ENCODE data around the gene CHRM2.
A peak's percentile ranks its signal among the peaks of the same experiment; 100 is the strongest.

CHRM2 gene

DNA sequence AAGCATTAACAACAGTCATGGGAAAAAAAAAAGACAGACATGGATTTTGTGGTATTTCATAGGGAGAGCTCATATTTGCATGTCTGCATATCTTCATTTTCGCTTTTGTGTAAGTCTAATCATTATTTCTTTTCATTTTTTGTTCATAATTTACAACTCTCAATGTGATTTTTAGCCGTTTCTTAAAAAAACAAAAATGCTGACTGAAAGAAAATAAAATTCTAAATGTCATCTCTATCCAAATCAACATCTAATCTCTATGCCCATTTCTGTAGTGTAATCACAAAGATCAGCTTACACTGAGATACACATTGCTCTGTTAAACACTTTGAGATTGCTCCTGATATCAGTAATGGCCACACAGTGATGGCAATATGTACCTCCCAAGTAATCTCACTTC lies 29.2 kb downstream of the CHRM2 start:
- no peak for DNase-seq

DNA sequence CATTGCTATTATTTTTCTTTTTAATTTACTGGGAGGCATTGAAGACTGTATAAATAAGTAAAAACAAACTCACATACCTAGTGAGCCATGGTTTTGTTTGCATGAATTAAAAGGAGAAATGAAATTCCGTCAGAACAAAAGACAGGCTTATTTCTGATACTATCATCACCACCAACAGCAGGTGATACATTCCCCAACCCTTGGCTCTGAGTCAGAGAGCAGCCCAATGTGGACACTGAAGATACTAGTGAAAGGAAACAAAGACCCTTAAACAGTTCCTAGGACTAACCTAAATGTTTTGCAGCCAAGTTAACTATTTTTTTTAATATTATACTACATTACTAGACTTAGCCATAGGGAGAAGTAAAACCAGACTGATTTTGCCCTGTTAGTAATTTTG lies 31.6 kb downstream of the CHRM2 start:
- no peak for DNase-seq

DNA sequence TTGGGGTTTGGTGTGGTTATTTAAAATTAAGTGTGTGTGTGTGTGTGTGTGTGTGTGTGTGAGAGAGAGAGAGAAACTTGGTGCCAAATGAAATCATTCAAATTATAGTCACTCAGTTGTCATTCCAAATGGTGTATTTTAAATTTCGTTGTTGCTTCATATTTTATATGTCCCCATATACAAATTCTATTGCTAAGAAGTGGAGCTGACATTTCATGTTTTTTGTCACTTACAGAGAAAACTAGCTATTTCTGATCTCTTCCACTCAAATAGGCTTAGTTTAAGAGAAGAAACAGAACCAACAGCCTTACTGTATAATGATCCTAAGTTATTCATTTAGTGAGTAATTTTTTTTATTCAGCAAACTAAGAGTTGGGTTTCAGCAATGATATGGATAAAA lies 42.3 kb downstream of the CHRM2 start:
- no peak for DNase-seq

DNA sequence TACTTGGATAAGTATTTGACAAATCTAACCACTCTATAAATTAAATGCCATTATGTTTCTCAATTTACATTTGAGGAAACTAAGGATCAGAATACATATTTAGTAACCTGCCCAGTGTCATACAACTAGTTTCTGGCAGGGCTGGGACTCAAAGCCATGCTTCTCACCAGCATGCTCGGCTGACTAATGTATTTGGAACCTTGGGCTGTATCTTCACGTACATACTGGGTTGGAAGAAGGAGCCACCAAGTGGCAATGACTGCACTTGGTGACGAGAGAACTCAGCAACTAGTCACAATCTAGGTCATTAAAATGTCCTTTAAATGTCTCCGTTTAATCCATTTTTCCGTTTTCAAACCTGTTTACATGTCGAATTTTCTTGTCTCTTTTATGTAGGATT lies 42.9 kb downstream of the CHRM2 start:
- DNase-seq, result no peak

DNA sequence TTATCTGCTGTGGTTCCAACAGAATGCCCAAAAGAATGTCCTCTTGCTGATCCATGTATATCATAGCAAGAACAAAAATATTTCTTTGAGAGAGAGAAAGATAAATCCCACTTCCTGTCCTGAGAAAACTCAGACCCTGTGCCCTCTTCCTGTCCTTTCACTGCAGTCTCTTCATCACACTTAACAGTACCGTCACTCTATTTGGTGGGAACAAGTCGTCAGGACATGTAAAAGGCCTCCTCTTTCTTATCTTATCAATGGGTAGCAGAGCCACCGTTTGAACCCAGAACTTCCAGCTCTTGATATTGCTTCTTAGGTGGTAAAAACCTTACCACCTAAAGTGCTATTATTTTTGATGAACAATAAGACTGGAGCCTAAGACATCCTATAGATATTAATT lies 43.9 kb downstream of the CHRM2 start:
- no peak for DNase-seq

DNA sequence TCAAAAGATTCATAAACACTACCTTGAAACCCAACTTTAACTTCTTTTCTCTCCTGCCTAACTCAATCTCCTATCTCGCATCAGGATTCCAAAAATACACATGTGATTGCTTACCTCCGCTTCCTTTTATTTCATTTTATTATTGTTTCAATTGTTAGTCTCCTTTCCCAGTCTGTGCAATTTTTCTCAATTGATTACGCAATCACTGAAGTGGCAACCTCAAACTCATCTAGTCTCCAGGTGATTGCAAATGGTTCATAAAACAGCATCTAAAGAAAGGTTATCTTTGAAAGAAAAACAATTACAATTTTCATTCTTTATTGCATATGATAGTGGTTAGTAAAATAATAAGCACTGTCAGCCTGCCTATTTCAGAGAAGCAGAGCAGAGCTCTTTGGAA lies 45.6 kb downstream of the CHRM2 start:
- DNase-seq, result no peak

DNA sequence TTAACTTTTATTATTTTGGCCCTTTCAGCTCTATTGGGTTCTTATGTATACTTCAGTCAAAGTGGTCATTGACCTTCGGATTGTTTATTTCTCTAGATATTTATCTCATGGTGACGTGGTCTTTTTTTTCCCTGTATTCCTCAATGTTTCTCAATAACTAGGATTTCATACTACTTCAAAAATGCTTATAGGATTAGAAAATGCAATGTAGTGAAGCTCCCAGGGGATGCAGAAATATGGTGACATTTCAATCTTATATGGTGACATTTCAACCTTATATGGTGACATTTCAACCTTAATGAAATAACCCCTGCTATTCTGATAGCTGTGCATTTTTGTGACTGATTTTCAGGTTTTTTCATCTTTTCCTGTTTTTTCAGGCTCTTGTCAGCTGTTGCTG lies 51.4 kb downstream of the CHRM2 start:
- DNase-seq, result no peak

DNA sequence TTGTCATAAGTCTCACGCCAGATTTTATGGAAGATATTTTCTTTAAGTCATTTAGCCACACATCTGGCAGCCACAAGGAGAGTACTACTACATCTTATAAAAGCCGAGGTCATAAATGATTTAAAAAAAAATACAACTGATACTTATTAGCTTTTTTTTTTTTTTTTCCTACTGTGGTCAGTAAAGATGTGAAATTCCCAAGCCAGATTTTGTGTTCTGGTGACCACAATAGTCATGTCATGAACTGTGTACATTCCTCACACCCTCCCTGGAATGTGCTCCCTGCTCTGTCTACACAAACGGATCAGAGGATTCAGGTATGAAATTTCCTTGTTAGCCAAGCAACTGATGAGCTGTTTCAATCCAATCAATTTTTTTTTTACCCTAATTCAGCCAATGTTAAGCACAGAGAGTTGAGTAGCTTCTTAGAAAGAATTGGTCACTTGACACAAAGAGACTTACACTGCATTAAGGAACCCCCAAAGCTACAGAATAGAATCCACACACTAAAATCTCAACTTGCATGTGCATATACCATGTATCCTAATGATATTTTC lies 54.7 kb downstream of the CHRM2 start:
- DNase-seq, result no peak

DNA sequence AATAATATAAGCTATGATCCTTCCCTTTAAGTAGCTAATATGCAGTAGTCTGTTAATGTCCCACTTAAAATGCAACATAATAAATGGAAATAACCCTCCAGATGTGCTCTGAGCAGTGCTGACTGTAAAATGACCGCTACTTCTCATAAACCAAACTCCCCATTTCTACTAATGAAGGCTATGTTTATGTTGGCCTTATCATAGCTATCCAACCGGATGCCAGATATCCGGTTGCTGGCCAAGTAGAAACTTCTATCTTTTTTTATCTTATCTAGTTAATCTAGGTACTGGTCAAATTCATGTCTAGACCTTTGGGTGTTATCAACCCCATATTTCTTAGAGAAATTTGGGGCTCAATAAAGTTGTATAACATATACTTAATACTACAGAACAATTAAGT lies 56.6 kb downstream of the CHRM2 start:
- DNase-seq, result peak; percentile 69

DNA sequence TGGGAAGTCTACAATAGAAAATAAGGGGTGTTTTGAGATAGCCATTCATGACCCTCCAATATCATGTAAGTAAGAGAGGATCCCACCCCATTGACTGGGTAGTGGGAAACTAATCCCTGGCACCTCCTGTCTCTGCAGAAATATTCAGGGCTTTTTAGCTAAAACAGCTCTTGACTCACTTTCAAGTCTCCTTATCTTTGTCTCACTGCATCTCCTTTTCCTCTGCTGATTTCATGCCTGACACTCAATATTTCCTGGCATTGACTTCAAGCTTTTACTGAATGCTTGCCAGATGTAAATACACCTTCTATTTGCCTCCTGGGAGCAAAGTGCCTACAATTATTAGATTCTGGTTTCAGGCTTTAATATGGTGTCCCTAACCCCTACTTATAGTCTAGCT lies 57.1 kb downstream of the CHRM2 start:
- peak; percentile 46 for DNase-seq

DNA sequence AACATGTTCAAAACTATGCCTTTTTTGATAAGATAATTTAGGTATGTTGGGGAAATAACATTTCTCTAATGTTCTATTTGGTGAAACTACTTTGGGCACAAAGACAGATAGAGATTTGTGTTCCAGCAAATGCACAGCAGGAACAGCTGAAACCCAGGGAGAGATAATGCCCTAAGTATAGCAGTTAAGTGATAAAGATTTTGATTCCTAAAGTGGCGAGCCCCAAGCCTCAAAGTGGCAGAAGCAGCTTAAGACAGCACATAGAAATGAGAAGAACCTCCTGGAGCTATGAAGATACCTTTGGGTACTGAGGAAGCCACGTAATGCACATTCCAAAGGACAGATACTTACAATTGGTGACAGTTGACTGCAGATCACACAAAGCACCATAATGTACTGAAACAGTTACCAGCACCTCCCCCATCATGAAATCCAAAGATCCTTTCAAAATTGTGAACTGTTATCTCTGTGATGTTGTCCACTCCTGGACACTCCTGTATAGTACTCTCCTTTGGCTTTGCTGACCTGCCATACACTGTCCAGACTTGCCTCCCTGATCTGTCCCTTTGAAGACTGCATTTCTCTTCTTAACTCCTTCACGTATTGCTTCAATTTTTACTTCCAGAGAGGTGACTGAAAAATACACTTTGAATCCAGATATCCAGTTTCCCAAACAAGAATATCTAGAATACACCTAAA lies 62.9 kb downstream of the CHRM2 start:
- no peak for DNase-seq

DNA sequence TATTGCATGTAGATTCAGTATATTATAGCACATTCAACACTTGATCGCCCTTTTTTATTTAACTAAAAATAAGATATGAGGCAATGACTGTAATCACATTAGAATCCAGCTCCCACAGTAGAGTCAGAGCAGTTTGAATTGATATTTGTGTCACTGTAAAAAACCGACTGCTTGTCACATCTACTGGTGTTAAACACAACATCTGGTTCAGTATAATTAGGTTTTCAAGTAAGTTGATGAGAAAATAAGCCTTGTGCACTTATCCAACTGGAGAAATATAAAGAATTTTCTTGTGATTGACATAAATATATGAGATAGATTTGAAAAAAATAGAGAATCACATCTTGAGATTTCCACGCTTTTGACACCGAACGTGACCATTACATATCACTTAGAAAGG lies 69.0 kb downstream of the CHRM2 start:
- no peak for DNase-seq

DNA sequence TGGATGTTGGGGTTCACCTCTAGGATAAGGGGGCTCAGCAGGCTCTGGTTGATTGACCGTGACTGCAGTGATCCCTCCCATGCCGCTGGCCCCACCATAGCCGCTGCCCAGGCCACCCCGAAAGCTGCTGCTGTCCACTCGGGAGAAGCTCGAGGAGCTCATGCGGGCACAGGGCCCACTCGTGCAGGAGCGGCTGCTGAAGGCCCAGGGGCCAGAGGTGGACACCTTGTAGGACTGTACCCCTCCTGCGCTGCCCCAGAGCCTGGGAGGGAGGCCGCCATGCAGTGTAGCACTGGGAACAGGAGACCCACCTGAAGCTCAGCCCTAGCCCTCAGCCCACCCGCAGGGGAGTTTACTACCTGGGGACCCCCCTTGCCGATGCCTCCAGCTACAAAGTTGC lies 70.0 kb downstream of the CHRM2 start:
- DNase-seq, result no peak

DNA sequence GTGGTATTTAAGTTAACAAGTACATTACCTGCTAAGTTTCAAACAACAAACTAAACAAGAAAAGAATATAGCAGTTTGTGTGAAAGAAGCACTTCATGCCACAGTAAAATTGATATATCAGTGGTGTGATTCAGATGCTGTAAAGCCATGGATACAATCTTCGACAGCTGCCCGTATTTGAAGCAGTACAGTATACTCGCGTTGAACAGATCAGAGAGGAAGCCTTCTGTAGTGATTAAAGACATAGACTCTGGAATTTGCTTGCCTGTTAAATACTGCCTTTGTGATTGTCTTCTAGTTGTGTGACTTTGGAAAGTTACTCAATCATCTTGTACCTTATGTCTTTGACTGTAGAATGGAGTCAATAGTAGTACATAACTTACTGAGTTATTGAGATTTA lies 71.7 kb downstream of the CHRM2 start:
- no peak for DNase-seq

DNA sequence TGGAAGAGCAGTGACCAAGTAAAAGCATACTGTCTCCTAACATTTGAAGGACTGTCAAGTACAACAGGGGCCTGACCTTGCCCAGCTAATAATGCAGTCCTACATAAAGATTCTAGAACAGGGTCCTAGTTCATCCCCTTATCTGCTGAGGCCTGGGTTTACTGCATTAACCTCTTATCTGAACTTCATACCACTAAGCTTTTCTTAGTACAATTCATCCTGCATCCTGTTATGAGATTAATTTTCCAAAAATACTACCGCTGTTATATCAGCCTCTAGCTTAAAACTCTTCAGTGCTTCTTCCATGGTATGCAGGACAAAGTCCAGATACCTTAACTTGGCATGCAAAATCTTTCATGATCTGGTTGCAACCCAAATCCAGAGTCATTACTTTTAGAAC lies 72.5 kb downstream of the CHRM2 start:
- DNase-seq, result no peak

DNA sequence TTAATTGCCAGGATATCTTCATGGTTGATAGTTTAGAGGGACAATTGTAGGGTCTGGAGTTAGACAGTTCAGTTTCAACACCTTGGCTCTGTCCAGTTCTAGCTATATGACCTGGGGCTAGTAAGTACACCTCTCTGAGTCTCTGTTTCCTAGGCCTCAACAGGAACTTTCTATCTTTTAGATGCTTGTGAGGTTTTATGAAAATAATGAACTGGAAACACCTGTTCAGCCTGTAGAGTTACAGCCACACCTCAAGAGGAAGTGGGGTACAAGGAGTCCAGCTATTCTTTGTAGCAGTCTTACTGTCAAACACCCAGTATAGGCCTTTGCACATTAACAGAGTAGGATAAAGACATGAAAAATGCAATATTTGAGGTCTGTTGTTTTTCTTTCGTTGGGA lies 73.4 kb downstream of the CHRM2 start:
- DNase-seq, result no peak

DNA sequence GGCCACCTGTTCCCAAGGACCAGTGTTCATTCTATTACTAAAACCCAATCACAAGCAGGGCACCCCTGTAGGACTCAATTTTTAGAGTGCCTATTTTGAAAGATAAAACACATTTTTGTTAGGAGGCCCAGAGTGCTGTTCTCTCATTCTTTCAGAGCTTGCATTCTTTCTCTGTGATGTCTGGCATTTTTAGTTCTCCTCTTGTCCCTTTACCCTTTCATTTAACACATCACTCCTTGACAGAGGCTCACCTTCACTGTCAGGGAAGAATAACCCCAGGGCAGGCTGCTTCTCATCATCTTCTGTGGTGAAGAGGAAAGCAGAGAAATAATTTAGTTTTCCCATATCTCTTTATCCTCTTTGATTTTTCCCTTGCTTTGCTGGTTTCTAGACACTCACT lies 73.9 kb downstream of the CHRM2 start:
- DNase-seq, result no peak

DNA sequence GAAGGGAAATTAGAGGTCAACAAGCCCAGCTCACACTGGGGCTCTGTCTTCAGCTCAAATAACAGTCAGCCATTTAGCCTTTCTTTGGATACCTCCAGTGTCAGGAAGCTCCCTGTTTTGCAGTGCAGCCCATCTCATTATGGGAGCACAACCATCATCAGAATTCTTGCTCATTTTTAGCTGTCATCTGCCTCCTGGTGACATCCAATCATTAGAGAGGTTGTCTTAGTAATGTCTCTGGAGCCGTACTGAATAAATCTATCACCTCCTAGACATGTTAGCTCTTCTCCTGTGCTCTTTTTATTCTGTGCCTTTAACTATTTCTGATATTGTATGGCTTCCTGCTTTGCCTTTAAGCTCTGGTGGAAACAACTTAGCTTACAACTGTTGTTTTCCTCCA lies 74.5 kb downstream of the CHRM2 start:
- DNase-seq, result no peak

DNA sequence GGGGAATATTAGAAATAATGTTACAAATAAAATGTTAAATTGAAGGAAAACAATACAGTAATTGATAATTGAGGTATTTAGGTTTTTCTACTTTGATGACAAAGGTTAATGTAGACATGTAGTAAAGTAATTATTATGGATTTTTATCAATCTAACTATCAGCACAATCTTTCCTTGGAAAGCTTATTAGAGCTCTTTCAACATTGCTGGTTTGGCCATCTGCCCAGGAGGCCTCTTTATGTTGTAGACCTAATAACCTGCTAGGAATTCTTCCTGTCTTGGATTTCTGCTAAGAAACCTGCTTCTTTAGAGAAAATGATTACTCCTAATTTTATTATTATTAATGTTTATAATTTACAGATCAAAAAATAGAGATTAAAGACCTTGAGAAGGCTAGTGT lies 78.9 kb downstream of the CHRM2 start:
- DNase-seq, result no peak

DNA sequence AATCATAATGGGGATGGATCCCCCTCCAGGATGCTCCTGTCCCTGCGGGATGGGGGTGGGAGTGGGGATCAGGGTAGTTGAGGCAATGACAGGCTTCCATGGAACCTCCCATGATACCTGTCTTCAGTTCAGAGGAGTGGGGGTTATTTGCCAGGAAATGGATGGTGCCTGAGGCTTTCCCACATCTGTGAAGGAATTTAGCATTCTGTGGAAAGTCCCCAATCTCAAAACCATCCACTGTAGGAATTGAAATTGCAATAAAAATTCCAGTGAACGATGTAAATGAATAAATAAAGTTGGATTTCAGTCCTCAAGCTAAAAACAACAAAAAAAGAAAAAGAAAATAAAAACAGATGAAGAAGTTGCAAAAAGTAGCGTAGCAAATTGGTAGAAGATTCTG lies 81.9 kb downstream of the CHRM2 start:
- DNase-seq, result no peak

DNA sequence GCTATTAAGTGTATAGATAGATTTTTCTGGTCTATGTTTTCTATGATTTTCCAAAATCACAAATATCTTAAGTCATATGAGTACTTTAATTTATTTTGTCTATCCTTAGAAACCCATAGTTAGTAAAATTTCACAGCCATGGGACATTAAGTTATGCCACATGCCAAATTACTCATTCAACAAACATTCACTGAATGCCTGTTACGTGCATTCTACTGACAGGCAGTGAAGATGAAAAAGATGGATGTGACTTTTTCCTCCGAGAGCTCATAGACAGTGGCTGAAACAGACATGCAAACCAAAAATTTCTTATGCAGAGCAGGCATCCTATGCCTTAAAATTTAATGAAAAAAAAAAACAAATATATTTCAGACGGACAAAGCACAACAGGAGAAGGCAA lies 84.9 kb downstream of the CHRM2 start:
- no peak for DNase-seq

DNA sequence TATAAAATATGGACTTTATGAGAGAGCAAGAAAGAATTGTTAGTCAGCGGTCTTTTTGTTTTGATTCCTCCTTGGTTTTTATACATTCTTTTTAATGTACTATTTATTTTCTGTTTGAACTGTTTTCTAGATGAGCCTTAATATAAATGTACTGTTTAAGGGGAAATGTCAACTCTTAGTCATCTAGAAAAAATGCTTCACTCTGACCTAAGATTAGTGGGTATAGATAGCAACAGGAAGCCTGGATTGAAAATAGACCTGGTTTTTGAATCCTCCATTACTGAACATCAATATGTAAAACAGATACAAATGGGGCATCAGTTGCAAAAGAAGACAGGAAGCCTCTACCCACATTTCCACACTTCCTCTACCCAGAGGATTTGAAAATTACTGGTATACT lies 87.8 kb downstream of the CHRM2 start:
- DNase-seq, result peak; percentile 20

DNA sequence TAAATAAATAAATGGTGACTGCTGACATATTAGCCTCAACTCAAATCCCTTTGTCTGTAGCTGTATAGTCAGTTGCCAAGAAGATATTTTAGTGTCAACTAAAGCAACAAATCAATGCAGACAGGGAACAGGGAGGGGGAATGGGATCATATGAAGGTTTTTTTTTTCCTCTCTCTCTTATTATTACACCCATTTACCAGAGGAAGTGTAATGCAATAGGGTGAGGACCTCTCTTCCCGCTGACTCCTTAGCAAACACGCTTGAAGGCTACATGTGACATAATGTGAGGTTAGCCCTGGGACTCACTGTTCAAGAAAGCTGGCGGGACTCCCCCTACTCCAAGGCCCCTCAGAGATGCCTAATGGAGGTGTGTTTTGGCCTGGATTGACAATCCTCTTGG lies 88.2 kb downstream of the CHRM2 start:
- DNase-seq, result no peak

DNA sequence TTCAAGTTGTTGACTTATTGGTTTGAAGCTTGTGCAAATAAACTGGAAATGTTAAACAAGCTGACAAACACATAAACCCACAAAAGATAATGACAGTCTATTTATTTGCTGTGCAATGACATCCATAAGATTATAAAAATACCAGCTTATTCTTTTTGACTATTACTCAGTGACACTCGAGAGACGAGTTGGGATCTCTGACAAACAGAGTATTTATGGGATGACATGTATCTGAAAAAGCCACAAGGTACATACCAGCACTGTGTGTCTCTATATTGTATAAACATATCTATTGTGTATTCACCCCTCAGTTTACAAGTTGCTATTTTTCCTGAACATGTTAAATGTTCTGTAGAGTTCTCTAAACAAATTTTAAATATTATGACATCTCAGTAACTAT lies 88.9 kb downstream of the CHRM2 start:
- no peak for DNase-seq

DNA sequence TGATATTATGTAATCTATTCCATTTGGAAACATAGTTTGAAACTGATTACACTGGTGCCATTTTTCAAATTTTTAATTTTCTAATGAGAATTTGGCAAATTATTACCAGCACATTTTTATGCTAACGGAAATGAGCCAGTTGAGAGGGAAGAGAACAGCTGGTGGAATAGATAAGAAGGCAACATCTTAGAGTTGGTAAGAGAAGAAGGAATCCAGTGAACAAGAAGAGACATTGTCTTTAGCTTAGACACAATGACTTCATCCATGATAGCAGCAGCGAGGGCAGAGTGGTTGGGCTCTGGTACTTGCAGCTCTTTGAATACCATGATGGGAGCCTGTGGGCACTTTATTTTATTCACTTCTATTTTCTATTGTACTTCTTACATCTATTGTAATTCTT lies 89.6 kb downstream of the CHRM2 start:
- peak; percentile 59 for DNase-seq

DNA sequence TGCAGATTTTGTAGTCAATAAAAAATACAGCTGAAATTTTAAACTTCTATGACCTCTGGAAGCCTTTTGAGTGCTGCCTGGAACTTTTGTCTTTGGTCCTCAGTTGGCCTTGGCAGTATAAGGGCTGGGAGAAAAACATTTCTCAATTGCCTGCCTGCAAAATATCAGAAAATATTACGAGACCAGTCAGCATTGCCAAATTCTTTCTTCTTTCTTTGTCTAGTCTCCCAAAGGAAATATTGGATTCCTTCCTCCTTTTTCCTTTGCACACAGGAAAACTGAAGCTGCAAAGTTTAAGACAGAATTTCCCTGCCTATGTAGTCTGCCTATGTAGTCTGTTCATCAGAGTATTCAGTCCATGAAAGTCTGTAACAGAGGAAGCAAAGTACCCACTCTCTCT lies 95.9 kb downstream of the CHRM2 start:
- no peak for DNase-seq
